ENCODE measurements around the gene ELAVL1.

Gene ELAVL1

DNA sequence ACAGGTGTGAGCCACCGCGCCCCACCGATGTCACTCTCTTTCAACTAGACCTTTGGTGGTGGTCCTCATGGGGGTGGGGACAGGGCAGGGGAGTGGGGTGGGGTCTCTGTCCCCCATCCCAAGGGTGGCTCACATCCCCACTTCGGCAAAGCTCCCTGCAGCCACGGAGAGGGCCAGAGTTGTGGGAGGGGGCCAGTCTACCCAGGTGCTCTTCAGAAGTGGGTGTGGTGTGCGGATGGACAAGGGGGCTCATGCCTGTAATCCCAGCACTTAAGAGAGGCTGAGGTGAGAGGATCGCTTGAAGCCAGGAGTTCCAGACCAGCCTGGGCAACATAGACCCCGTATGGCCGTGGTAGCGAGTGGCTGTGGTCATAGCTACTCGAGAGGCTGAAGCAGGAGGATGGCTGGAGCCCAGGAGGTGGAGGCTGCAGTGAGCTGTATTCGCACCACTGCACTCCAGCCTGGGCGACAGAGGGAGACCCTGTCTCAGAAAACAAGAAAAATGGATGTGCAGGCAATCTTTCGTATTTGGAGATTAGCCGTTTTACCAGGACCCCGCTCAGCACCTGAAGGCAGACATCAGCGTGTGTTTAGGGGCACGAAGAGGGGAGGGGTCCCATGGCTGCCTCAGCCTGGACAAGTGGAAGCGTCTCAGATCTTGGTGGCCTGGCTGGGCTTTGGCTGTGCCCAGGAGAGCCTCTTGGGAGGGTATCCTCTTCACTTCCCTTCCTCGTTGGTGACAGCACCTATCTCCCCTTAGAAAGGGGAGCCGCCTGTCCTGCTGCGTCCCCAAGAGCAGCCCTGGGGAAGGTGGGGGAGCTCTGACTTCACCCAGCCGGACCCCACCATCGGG is 90.0 kb downstream of the ELAVL1 start:
- no peak for DNase-seq (ENCODE audit: insufficient read length, low spot score)
- FAIRE-seq: no peak

DNA sequence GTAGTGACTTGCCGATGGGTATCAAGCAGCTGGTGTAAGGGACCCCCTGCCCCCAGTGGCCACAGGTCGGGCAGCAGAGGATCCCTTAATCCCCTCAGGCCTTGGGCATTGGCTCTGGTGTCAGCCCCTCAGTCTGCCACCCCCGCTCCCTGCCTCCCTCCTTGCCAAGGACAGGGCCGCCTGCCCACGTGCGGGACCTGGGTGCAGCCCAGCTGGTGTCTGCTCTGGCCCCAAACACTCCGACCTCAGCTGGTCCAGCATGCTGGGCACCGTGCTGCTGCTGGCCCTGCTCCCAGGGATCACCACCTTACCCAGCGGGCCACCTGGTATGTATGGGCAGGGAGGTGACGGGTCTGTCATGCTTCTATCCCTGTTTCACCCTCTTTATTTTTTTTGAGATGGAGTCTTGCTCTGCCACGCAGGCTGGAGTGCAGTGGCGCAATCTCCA is 90.8 kb downstream of the ELAVL1 start, which contains the start of gene TGFBR3L:
TSS of gene TGFBR3L (plus strand) at position 233 of the 448 bp plus-strand sequence.
- FAIRE-seq (no peak), DNase-seq (ENCODE audit: insufficient read length, low spot score) (no peak)

DNA sequence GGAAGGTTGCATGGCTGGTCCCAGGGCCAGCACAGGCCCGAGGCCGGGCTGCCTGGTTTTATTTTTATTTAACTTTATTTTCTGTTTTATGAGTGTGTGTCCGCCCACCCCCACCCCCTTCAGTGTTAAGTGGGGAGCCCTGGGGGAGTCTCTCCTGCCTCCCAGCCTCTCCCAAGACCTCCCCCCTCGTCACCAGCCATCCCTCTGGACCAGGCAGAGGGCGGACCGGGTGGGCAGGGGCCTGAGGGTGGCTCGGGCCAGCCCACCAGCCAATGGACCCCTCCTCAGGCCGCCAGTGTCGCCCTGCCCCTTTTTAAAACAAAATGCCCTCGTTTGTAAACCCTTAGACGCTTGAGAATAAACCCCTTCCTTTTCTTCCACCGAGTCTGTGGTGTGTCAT is 91.3 kb downstream of the ELAVL1 start:
- no peak for FAIRE-seq
- DNase-seq (ENCODE audit: insufficient read length, low spot score): no peak

DNA sequence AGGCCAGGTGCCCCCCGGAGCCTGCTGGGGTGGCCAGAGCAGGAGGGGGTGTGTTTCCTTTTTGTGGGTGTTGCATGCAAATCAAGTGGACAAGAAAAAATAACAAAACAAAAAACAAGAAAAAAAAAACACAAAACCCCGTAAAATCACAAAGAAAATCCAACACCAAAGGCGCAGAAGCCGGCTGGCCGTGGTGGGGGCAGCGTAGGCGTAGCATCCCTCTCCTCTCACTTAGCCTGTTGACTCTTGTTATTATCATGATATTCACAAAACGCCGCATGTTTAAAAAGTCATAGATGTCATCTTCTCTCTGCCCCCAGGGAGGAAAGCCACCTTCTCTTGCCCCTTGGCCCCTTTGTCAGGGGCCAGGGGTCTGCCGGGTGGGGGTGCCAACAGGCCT is 91.8 kb downstream of the ELAVL1 start:
- DNase-seq (ENCODE audit: insufficient read length, low spot score) (no peak), FAIRE-seq (no peak)

DNA sequence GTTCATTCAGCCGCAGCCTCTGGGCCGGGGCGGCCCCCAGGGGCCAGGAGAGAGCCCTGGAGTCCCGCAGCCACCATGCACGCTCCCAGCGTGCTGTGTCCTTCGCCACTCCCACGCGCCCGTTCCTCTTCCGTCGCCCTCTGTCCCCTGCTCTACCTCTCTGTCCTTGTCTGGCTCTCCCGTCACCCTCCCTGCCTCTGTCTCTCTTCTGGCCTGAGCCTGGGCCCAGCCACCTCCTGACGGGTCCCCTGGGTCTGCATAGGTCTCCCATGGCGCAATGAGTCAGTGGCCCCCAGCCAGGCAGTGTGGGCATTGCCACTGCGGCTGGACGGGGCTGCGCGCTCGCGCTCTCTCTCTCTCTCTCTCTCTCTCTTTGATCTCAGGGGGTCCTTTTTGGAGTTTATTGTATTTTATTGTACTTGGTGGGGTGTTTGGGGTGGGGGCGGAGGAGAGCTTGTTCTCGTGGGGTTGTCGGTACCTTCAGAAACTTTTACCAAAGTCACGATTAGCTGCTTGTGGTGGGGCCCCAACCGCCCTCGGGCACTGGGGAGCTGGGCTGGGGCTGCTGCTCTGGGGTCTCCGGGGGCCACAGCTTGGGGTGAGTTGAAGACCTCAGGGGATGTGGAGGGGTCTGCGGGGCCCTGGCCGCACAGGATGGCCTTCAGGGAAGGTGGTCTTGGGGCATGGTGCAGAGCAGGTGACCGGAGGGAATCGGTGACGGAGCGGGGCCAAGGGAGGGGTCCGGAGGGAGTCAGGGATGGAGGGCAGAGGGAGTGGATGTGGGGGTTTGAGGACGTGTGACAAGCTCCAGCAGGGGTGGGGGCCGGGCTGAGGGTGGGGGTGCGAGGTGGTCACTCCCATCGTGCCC is 92.5 kb downstream of the ELAVL1 start:
- DNase-seq (ENCODE audit: insufficient read length, low spot score) (no peak), FAIRE-seq (no peak)

DNA sequence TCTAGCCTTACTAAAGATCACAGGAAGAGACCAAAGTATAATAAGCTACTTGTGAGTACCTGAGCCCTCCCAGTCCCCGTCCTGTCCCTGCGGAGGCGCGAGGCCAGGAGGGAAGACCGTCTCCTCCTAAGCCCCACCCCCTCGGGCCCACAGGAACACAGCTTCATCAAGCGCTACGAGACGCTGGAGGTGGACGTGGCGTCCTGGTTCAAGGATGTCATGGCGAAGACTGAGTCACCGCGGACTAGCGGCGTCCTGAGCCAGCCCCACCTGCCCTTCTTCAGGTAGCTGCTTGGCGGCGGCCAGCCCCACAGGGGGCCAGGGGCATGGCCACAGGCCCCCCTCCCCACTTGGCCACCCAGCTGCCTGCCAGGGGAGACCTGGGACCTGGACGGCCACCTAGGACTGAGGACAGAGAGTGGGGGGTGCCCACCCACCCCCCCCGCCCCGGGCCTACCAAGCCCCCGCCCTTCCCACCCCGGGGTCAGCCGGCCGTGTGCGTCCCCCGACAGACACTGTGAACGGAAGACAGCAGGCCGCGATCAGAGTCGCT is 93.2 kb downstream of the ELAVL1 start:
- FAIRE-seq (no peak), DNase-seq (ENCODE audit: insufficient read length, low spot score) (no peak)

DNA sequence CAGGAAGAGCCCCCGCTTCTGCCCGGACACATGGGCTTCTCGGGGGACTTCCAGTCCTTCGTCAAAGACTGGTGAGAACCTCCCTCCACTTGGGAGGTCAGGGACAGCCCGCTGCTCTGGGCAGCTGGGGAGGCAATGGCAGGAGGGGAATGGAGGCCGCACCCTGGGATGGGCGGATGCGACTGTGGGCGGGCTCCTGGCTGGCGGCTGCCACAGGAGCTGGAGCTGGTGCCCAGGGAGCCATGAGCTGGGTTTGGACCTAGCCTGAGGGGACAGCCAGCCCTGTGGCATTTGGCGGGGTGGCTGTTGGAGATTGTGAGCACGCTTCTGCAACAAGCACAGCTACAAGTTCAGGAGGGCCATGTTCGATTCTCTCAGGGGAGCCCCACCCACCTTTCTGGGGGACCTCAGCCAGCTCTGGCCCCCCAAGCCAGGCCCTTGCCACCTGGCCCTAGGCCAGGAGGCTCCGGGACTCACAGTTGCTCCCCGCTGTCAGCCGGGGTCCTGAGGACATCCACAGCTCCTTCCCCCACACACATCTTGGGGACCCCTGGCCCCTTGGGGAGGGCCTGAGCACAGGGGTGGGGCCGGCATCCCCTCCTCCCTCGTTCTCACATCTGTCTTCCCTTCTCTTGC is 93.8 kb downstream of the ELAVL1 start:
- DNase-seq (ENCODE audit: insufficient read length, low spot score): no peak
- FAIRE-seq: no peak

DNA sequence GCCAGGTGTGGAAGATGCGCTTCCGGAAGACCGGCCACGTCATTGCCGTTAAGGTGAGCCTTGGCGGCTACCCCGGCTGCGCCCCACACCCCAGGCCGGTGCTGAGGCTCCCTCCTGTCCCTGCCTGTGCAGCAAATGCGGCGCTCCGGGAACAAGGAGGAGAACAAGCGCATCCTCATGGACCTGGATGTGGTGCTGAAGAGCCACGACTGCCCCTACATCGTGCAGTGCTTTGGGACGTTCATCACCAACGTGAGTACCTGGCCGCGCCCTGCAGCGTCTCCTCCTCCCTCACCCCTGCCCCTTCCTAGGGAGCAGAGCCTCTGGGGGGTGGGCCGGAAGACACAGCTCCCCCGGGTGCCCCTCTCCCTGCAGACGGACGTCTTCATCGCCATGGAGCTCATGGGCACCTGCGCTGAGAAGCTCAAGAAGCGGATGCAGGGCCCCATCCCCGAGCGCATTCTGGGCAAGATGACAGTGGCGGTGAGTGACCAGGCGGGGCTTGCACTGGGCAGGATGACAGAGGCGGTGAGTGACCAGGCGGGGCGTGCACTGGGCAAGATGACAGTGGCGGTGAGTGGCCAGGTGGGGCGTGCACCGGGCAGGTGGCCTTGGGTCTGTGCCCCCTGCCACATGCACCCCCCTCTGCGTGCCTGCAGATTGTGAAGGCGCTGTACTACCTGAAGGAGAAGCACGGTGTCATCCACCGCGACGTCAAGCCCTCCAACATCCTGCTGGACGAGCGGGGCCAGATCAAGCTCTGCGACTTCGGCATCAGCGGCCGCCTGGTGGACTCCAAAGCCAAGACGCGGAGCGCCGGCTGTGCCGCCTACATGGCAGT is 94.9 kb downstream of the ELAVL1 start:
- FAIRE-seq (no peak), DNase-seq (ENCODE audit: insufficient read length, low spot score) (no peak)

DNA sequence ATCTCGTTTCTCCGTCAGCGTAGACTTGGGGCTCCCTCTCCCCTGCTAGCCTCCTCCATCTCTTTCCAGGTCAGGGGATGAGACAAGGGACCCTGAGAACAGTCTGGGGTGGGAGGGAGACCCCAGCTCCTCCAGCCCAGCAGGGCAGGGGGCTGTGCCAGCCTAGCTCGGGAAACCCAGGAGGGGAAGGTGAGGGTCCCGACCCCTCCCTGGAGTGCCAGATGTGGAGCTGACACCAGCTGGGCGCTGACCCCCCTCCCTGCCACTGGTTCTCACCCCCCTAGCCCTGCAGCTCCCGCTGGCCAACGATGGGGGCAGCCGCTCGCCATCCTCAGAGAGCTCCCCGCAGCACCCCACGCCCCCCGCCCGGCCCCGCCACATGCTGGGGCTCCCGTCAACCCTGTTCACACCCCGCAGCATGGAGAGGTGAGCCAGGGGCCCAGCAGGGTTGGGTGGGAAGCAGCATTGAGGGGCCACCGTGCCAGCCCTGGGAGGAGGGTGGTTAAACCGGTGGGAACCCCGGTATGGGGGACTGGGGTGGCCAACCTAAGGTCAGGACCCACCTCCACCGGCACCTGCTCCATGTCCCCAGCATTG is 95.9 kb downstream of the ELAVL1 start:
- FAIRE-seq: no peak
- DNase-seq (ENCODE audit: insufficient read length, low spot score): no peak

DNA sequence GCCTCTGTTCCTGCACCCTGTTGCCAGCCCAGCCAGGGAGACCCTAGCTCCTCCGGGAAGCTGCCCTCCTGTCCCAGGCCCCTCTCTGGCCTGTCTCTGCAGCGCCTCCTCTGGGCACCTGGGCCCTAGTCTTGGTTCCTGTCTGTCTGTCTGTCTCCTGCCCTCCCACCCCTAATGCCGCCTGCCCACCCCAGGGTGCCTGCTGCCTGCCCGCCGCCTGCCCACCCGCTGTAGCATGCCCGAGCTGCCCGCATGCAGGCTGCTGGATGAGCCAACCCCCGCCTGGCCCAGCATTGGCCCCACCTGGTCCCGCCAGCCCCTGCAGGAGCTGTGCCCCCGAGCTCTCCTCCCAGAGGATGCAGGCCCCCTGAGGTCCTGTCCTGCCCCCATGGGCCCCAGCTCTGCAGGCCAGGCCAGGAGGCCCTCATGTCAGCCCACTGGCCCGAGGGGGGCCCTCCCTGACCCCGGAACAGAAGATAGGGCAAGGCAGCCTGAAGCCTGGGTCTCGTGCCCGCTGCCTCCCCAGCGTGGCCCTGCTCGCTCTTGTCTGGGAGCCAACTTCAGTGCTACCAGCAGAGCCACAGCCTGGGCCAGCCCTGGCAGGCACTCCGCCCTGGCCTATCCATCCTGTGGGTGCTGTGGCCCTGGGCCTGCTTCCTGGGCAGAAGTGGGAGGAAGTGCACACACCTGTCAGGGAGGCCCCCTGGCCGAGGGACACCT is 96.5 kb downstream of the ELAVL1 start:
- no peak for FAIRE-seq

More for the DNA sequence above, 96.5 kb downstream of the ELAVL1 start:
- DNase-seq (ENCODE audit: insufficient read length, low spot score): no peak

All from HTR-8/SVneo (cell line).